Measurements from ENCODE around the gene BCCIP. TPM values are rescaled to one million over a fixed set of nuclear protein-coding genes. Genes with fewer than 3 reads are reported as not detected.

The BCCIP gene
- total RNA-seq, 1 donor from 2014 or later: 50.9 TPM

GRCh38 chr10:125782616-125783015, 40.7 kb upstream of the BCCIP start:
- H3K27ac Mint-ChIP-seq (ENCODE audit: unreplicated experiment): peak overlapping the region; percentile 94
- peak overlapping the region; percentile 21 for H3K4me3 Mint-ChIP-seq (ENCODE audit: unreplicated experiment)
- TF ChIP-seq CTCF (IDR thresholded peaks at IDR 0.05; ENCODE audit: partially characterized antibody, unreplicated experiment): no peak
- peaks cover 17% of the 10 kb centered on the region for H3K36me3 Mint-ChIP-seq (ENCODE audit: unreplicated experiment)
- DNase-seq: peak; percentile 65
- H3K9me3 Mint-ChIP-seq (ENCODE audit: unreplicated experiment): peaks cover 14% of the 10 kb centered on the region
- H3K4me1 Mint-ChIP-seq (ENCODE audit: low read depth, unreplicated experiment): peaks cover 27% of the 10 kb centered on the region
- H3K27me3 Mint-ChIP-seq (ENCODE audit: unreplicated experiment): peaks cover 7% of the 10 kb centered on the region

GRCh38 chr10:125783408-125783807, 39.9 kb upstream of the BCCIP start:
- Mint-ChIP-seq H3K36me3 (ENCODE audit: unreplicated experiment) (peaks cover 14% of the 10 kb centered on the region), H3K9me3 (ENCODE audit: unreplicated experiment) (peaks cover 14% of the 10 kb centered on the region), H3K4me3 (ENCODE audit: unreplicated experiment) (peak overlapping the region; percentile 21), H3K27me3 (ENCODE audit: unreplicated experiment) (peaks cover 7% of the 10 kb centered on the region), H3K4me1 (ENCODE audit: low read depth, unreplicated experiment) (peaks cover 27% of the 10 kb centered on the region), H3K27ac (ENCODE audit: unreplicated experiment) (peak overlapping the region; percentile 94)
- no peak for DNase-seq
- no peak for TF ChIP-seq CTCF (IDR thresholded peaks at IDR 0.05; ENCODE audit: partially characterized antibody, unreplicated experiment)

- Mint-ChIP-seq H3K36me3 (ENCODE audit: unreplicated experiment) (peaks cover 9% of the 10 kb centered on the region), H3K9me3 (ENCODE audit: unreplicated experiment) (peaks cover 13% of the 10 kb centered on the region), H3K27ac (ENCODE audit: unreplicated experiment) (no peak overlapping the region), H3K4me3 (ENCODE audit: unreplicated experiment) (no peak overlapping the region), H3K27me3 (ENCODE audit: unreplicated experiment) (peaks cover 7% of the 10 kb centered on the region), H3K4me1 (ENCODE audit: low read depth, unreplicated experiment) (peaks cover 27% of the 10 kb centered on the region)
- TF ChIP-seq CTCF (IDR thresholded peaks at IDR 0.05; ENCODE audit: partially characterized antibody, unreplicated experiment): no peak
- no peak for DNase-seq
These were observed 39.4 kb upstream of the BCCIP start for GRCh38 chr10:125783957-125784356.

GRCh38 chr10:125785791-125786190, 37.6 kb upstream of the BCCIP start:
- no peak for DNase-seq
- Mint-ChIP-seq H3K36me3 (ENCODE audit: unreplicated experiment) (peaks cover 5% of the 10 kb centered on the region), H3K27me3 (ENCODE audit: unreplicated experiment) (peaks cover 7% of the 10 kb centered on the region), H3K9me3 (ENCODE audit: unreplicated experiment) (peaks cover 10% of the 10 kb centered on the region), H3K27ac (ENCODE audit: unreplicated experiment) (no peak overlapping the region), H3K4me1 (ENCODE audit: low read depth, unreplicated experiment) (peaks cover 27% of the 10 kb centered on the region), H3K4me3 (ENCODE audit: unreplicated experiment) (no peak overlapping the region)
- no peak for TF ChIP-seq CTCF (IDR thresholded peaks at IDR 0.05; ENCODE audit: partially characterized antibody, unreplicated experiment)

GRCh38 chr10:125788156-125789034, 35.0 kb upstream of the BCCIP start:
- H3K27me3 Mint-ChIP-seq (ENCODE audit: unreplicated experiment): peaks cover 4% of the 10 kb centered on the region
- TF ChIP-seq CTCF (IDR thresholded peaks at IDR 0.05; ENCODE audit: partially characterized antibody, unreplicated experiment): no peak
- no peak overlapping the region for H3K27ac Mint-ChIP-seq (ENCODE audit: unreplicated experiment)
- no peak for DNase-seq
- H3K9me3 Mint-ChIP-seq (ENCODE audit: unreplicated experiment): peaks cover 5% of the 10 kb centered on the region
- H3K36me3 Mint-ChIP-seq (ENCODE audit: unreplicated experiment): peaks cover 5% of the 10 kb centered on the region
- no peak overlapping the region for H3K4me3 Mint-ChIP-seq (ENCODE audit: unreplicated experiment)
- H3K4me1 Mint-ChIP-seq (ENCODE audit: low read depth, unreplicated experiment): peaks cover 7% of the 10 kb centered on the region
